GM19328 (cell line): ENCODE results near the gene SLC35G4.
"Not testable (repeated sequence)": the region's sequence is repeated elsewhere in the genome, so short reads cannot be mapped to it uniquely, and the experiment has no call there.

Source experiments
- ATAC-seq: cut with Tn5 transposase; IDR thresholded peaks from one replicate; pipeline ENCODE4 v1.9.1; 2021; ENCODE audit warnings: mild to moderate bottlenecking, moderate library complexity; ENCODE audit not compliant: unreplicated experiment

The SLC35G4 gene

DNA sequence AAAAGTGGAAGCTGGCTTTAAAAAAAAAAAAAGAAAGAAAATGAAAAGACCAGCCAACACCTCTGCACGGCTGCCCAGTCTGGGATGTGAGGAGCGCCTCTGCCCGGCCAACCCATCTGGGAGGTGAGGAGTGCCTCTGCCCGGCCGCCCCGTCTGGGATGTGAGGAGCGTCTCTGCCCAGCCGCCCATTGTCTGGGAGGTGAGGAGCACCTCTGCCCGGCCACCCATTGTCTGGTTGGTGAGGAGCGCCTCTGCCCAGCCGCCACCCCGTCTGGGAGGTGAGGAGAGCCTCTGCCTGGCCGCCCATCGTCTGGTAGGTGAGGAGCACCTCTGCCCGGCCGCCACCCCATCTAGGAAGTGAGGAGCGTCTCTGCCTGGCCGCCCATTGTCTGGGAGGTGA, 3.7 kb downstream of the SLC35G4 start:
- ATAC-seq, result not testable (repeated sequence)

DNA sequence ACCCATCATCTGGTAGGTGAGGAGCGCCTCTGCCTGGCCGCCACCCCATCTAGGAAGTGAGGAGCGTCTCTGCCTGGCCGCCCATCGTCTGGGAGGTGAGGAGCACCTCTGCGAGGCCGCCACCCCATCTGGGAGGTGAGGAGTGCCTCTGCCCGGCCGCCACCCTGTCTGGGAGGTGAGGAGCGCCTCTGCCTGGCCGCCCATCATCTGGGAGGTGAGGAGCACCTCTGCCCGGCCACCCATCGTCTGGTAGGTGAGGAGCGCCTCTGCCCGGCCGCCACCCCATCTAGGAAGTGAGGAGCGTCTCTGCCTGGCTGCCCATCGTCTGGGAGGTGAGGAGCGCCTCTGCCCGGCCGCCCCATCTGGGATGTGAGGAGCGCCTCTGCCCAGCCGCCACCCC, 4.2 kb downstream of the SLC35G4 start:
- ATAC-seq, result not testable (repeated sequence)

DNA sequence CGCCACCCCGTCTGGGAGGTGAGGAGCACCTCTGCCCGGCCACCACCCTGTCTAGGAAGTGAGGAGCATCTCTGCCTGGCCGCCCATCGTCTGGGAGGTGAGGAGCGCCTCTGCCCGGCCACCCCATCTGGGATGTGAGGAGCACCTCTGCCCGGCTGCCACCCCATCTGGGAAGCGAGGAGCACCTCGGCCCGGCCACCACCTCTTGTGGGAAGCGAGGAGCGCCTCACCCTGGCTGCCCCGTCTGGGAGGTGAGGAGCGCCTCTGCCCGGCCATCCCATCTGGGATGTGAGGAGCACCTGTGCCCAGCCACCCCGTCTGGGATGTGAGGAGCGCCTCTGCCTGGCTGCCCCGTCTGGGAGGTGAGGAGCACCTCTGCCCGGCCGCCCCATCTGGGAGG, 4.6 kb downstream of the SLC35G4 start:
- not testable (repeated sequence) for ATAC-seq

DNA sequence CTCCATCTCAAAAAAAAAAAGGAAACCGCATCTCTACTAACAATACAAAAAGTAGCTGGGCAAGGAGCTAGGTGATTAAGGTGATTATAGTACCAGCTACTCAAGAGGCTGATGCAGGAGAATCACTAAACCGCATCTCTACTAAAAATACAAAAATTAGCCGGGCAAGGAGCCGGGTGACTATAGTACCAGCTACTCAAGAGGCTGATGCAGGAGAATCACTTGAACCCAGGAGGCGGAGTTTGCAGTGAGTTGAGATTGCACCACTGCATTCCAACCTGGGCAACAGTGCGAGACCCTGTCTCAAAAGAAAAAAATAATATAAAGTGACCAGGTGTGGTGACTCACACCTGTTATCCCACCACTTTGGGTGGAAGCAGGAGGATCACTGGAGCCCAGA, 5.6 kb downstream of the SLC35G4 start:
- not testable (repeated sequence) for ATAC-seq

DNA sequence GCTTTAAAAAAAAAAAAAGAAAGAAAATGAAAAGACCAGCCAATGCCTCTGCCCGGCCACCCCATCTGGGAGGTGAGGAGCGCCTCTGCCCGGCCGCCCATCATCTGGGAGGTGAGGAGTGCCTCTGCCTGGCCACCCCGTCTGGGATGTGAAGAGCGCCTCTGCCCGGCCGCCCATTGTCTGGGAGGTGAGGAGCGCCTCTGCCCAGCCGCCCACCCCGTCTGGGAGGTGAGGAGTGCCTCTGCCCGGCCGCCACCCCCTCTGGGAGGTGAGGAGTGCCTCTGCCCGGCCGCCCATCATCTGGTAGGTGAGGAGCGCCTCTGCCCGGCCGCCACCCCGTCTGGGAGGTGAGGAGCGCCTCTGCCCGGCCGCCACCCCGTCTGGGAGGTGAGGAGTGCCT, 37.9 kb downstream of the SLC35G4 start:
- not testable (repeated sequence) for ATAC-seq

DNA sequence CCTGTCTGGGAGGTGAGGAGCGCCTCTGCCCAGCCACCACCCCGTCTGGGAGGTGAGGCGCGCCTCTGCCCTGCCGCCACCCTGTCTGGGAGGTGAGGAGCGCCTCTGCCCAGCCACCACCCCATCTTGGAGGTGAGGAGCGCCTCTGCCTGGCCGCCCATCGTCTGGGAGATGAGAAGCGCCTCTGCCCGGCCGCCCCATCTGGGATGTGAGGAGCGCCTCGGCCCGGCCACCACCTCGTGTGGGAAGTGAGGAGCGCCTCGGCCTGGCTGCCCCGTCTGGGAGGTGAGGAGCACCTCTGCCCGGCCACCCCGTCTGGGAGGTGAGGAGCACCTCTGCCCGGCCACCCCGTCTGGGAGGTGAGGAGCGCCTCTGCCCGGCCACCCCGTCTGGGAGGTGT, 38.4 kb downstream of the SLC35G4 start:
- not testable (repeated sequence) for ATAC-seq

DNA sequence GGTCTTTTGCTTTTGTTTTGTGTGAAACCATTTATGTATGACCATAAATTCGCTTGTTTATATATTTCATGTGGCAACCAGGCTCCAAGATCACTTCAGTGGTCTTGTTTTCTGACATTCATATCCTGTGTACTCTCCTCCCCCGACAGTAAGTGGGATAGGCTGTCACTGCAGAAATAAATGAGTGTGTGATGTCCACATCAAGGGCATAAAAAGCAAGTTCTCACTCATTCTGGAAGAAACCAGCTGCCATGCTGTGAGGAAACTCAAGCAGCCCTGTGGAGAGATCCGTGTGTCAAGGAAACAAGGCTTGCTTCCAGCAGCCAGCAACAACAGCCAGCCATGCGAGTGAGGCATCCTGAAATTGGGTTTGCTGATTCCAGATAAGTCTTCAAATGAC, 40.4 kb downstream of the SLC35G4 start:
- ATAC-seq, result no peak

DNA sequence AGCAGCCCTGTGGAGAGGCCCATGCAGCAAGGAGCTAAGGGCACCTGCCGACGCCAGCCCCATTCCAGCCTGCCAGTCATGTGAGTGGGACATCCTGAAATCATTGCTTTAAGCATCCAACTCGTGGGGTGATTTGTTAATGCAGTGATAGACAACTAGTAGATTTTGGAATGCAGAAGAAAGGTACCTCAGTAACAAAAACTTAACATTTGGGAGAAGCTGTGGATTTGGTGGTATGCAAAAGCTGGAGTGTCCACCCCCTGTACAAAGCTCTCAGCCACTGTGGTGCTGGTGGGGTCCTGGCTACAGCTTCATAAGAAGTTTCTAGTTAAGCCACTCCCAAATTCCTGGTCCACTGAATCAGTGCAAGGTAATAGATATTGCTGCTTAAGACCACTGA, 42.5 kb downstream of the SLC35G4 start:
- no peak for ATAC-seq

DNA sequence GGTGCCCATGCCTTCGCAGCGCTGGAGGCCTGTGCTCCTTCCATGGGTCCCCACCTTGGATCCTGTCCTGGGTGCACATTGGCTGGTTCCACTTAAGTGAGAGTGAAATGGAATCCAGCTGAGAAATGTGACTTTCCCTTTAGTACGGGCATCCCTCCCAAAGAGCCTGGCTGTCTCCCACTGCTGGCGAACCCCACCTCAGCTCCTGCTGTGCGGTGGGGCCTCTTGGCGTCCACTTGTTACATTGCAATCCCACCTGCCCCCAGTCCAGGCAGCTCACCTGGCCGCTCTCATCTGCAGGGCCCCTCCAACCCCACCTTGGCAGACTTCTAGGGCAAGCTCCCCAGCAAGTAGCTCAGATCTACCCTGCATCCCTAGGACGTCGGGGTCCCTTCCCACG, 44.1 kb downstream of the SLC35G4 start:
- ATAC-seq, result no peak

DNA sequence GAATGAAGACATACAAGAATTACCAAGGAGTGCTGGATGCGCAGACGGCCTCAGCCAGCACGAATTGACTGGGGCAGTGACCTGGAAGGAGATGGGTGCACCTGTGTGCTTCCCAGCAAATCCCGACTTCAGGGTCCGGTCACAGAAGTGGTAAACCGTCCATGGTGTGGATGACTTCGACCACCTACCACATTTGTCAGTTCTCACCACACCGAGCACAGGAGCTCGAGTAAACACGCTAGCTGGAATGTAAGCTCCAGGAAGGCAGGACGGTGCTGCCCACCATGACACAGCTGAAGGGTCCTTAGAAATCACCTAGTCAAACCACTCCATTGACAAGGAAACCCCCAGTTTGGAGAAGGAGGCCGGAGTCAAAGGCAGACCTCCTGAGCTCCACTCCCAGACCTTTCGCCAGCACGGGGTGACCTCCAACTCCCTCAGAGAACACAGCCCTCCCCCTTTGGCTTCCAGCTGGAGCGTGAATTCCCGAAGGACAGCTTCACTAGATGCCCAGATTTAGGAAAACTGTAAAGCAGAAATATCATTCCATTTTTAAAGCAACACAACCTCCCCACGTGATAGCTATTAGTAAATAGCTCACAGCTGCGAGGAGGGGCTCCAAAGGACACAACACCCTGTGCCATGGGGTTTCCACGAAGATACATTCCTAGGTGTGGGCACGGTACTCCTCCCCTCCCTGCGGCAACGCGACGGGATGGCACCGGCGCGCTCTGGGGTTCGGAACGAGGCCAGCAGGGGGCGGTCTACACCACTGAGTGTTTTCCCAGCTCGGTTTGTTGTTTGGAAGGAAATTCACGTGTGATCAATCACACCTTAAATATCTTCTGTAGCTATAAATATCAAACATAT, 45.6 kb downstream of the SLC35G4 start:
- no peak for ATAC-seq

DNA sequence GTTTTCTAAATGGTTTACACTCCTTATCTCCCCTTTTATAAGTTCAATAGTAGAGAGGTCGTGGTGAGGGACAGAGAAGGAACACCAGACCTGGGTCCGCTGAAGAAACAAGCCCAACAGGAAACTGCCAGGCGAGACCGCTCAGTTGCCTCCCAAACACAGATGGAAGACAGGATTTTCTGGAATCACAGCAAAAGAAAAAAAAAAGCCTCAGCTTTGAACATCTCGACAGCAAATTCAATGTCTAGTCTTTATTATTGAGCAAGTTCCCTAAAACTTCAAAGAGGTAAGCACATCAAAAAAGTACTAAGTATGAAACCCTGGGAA, 46.2 kb downstream of the SLC35G4 start:
- ATAC-seq, result no peak

DNA sequence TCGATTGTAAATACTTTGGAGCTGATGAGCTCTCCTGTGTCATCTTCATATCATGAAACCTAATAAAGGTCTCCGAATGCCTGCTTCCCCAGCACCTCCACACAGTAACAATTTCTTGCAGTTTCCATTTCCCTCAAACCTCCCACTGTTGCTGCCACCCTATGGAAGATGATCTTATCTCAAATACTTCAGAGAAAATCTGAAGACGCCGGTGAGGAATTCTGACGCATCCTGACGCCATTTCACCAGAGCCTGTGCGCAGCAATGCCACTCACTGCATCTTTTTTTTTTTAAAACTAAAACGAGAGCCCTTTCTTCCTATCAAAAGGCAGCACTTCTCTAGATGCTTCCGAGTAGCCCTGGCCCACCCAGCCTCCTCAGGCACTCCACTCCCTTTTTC, 47.8 kb downstream of the SLC35G4 start:
- no peak for ATAC-seq

DNA sequence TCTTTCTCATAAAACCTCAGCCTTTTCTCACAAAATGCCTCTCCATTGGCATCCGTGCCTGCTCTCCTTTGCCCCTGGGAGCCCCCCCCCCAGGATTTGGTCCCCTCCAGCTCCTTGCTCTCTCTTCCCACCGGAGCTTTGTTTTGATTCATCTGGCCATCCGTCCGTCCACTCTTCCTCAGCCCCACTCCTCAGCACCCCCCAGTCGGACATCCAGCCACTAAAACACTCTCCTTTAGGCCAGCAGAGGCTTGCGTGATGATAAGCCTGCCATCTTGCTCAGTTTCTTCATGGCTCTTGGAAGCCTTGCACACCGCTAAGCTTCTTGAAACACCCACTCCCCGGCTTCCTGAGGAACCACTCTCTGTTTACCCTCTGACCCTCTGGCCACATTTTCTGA, 48.2 kb downstream of the SLC35G4 start:
- ATAC-seq, result no peak

DNA sequence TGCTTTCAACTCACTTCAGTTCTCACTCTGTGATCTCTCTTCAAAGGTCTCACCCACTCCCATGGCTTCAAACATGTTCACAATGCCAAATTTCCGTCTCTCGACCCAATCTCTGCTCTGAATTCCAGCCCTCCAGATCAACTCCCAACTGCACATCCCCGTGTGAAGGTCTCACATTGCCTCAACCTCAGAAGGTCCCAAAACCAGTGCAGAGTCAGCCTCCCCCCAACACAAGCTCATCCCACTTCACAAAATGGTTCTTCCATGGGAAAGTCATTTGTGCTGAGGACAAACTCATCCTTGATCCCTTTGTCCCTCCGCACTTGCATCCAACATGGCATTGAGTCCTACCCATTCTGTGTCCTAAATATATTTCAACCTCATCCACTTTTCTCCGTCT, 48.6 kb downstream of the SLC35G4 start:
- no peak for ATAC-seq

DNA sequence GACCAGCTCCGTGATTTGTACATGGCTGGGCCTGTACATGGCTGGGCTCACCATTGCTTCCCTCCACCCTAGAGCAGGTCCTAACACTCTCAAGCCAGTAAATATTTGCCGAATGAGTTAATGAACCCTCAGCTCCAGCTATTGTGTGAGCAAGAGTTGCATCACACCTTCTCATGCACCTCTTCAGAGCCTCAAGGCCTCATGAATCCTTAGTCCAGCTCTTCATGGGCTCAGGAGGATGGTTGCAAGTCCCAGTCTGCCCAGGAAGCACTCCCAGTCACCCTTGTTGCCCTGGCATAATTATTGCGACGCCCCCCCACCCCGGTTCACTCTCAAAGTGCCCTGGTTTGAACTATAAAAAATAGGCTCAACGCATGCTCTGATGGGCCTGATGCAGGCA, 49.6 kb downstream of the SLC35G4 start:
- no peak for ATAC-seq
